GM18861 (cell line): ENCODE measurements around the gene CLASRP.

Experiments
- ATAC-seq: cut with Tn5 transposase; IDR thresholded peaks from one replicate; pipeline ENCODE4 v1.9.1; 2021; ENCODE audit not compliant: unreplicated experiment

Gene CLASRP

DNA sequence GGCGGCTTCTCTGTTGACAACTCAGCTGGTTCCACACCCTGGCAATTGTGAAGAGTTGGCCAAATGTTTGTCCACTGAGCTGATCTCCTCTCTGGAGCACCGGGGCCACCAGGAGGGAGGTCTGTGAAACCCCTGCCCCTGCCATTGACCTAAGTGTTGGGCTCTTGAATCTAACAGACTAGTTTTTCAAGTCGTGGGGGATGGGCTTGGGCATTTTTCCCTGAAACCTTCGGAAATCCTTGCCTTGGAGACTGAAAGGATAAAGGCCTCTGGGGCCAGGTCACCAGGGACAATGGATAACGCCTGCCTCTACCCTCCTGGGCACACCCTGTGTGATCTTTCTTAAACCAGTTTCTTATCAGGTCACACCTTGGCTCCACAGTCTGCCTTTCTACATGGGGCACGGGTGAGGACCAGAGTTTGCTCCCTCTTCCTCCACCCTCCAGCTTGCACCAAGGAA, 41.1 kb downstream of the CLASRP start:
- no peak for ATAC-seq

DNA sequence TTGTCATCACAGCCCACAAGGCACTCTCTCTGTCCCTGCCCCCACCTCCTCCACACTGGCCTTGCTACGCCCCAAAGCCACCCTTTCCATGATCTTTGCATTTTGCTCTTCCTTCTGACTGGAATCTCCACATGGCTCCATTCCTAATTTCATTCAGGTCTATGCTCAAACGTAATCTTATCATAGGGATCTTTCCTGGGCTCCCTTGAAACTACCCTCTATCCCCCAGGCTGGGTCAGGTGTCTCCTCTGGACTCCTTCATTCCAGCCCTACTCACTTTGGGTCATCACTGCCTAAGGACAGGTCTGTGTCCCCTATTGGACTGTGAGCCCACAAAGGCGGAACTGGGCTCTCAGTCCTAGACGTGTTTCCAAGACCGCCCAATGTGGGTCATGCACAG, 43.3 kb downstream of the CLASRP start:
- ATAC-seq: no peak

DNA sequence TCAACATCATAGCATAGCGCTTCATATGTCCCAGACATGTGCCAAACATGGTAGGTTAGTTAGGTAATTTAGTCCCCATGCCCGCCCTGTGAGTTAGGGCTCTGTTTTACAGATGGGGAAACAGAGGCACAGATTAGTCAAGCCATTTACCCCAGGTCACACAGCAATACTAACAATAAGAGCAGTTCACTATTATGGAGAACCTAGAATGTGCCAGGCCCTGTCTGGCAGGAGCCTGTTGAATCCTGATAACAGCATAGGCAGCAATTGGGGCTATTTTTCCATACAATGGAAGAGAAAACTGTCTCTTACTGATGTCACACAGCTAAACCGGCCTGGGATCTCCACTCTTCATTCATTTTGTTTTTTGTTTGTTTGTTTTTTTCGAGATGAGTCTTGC, 47.6 kb downstream of the CLASRP start:
- no peak for ATAC-seq

DNA sequence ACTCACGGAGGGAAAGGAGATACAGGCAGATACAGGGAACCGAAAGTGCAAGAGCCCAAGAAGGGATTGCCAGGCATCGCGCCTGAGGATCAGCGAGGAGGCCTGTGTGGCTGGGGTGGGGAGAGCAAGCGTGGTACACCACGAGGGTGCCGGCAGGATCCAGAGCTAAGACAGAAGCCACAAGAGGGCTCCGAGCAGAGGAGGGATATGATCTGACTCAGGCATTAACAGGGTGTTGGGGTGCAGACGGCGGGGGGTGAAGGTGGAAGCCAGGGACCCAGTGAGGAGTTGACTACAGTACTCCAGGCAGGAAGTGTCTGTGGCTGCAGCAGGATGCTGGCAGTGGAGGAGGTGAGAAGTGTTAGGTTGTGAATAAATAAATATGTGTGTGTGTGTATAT, 48.7 kb downstream of the CLASRP start:
- no peak for ATAC-seq

DNA sequence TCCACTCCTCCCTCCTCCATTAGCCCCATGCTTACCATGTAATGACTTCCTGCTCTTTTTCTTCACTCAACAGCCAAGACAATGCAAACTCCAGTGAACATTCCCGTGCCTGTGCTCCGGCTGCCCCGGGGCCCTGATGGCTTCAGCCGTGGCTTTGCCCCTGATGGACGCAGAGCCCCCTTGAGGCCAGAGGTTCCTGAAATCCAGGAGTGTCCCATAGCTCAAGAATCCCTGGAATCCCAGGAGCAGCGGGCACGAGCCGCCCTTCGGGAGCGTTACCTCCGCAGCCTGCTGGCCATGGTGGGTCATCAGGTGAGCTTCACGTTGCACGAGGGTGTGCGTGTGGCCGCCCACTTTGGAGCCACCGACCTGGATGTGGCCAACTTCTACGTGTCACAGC, 51.2 kb downstream of the CLASRP start:
- no peak for ATAC-seq

DNA sequence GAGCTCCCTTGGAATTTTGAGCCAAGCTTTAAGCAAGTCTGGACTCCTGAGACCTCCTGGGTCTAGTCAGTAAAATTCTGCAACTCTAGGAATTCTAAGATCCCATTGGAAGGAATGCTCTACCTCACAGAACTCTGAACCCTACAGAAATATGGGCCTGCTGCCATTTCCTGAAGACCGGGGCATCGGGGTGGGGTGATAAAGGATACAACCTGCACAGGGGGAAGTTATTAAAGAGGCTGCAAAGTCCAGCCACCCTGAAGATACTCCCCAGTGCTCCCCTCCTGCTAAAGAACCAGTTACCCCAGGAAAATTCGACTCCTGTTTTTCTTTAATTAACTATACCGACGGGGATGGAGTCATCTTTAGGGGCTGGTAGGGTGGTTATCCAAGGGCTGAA, 51.8 kb downstream of the CLASRP start:
- ATAC-seq: no peak

DNA sequence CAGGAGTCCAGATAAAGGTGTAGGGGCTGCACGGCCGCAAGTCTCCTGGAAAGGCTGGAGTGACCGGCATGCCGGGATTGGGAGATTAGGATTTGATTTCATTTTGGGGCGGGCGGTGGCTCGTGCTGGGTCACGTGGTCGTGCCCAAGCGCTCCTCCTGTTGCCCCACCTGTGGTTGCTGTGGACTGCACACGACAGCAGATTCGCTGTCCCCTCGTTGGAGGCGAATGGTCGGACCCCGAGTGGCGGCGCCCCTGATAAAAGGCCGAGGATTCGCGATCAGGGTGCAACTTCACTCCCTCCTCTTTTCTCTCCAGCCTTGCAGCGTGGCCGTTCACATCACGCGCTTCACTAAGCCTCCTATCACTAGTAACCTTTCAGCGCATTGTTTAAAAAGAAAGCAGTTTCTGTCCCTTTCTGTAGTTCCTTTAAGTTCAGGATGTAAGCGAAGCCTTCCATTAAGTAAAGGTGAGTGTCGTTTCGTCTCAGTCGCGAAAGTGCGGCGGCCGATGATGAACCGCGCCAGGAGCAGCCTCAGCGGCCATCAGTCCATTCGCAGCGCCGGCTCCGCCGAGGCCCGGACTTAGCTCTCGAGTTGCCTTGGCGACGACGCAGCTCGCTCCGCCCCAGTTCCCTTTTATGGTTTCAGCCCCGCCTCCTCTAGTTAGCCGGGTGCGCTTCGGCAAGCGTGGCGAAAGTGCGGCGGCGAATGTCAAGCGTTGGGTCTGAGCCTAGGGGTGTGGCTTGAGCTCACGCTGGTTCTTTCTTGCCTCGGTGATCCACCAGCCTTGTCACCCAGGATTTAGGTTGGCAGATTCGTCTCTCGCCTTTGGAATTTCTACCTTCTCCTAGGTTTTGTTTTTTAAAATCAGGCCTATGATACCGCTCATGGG, 52.4 kb downstream of the CLASRP start:
- peak; percentile 51 for ATAC-seq

DNA sequence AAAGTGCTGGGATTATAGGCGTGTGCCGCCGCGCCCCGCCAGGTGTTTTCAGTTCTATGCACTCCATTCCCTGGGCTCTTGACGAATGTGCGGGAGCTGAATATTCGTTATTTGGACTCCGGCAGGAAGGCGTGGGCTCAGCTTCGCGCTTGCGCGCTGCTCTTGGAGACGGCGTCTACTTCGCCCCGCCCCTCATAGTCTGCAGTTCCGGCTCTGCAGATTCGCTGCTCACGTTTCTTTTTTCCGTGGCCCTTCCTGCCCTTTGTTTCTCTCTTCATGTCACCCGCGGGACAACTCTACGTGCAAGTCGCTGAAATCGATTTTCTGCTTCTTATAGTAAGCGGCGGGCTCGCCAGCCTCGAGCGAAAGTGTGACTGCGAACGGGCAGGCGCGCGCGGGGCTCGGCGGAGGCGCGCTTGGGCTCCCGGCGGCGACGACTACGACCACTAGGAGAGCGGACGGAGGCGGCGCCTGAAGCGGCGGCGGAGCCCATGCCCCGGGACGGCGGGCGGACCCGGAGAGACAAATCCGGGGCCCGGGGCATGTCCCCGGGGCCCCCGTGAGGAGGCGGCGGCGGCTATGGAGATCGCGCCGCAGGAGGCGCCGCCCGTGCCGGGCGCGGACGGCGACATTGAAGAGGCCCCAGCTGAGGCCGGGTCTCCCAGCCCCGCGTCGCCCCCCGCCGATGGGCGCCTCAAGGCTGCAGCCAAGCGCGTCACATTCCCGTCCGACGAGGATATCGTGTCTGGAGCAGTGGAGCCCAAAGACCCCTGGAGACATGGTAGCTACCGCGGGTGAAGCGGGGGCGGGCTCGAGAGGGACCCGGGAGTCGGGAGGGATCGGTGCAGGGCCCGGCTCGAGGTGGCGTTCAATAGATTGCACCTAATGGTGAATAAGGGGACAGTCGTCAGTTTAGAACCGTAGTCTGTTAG, 54.2 kb downstream of the CLASRP start, which contains the start of gene PPP1R37:
Gene PPP1R37, plus strand, starts transcription at position 433 of the 932 bp plus-strand sequence. Its CDS starts 147 bp downstream, at position 580.
- peak; percentile 51 for ATAC-seq

DNA sequence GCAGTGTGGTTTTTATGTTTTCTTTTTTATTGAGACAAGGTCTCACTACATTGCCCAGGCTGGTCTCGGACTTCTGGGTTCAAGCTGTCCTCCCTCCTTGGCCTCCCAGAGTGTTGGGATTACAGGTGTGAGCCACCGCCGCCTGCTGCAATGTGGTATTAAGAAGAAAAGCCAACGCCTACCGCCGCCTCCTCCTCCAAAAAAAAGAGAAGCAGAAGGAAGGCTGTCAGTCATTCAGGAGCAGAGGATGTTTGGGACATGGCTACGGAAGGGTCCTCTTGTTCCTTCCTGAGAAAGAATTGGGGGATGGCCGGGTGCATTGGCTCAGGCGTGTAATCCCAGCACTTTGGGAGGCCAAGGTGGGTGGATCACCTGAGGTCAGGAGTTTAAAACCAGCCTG, 55.3 kb downstream of the CLASRP start:
- ATAC-seq: no peak

DNA sequence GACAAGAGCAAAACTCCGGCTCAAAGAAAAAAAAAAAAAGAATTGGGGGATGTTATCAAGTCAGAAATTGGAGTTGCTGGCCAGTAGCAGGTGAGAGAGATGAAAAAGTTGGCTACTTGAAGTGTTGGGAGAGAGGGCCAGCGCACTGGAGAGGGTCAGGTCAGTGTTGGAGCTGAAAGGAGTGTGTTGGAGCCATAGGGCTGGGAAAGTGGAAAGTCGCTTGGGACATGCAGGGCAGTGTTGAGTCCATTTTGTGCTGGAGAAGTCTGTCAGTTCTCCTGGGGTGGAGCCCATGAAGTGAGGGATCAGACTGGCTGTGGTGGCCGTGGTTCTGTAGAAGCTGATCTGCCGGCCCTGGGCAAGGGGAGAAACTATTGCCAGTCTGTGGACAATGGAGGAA, 55.9 kb downstream of the CLASRP start:
- no peak for ATAC-seq

DNA sequence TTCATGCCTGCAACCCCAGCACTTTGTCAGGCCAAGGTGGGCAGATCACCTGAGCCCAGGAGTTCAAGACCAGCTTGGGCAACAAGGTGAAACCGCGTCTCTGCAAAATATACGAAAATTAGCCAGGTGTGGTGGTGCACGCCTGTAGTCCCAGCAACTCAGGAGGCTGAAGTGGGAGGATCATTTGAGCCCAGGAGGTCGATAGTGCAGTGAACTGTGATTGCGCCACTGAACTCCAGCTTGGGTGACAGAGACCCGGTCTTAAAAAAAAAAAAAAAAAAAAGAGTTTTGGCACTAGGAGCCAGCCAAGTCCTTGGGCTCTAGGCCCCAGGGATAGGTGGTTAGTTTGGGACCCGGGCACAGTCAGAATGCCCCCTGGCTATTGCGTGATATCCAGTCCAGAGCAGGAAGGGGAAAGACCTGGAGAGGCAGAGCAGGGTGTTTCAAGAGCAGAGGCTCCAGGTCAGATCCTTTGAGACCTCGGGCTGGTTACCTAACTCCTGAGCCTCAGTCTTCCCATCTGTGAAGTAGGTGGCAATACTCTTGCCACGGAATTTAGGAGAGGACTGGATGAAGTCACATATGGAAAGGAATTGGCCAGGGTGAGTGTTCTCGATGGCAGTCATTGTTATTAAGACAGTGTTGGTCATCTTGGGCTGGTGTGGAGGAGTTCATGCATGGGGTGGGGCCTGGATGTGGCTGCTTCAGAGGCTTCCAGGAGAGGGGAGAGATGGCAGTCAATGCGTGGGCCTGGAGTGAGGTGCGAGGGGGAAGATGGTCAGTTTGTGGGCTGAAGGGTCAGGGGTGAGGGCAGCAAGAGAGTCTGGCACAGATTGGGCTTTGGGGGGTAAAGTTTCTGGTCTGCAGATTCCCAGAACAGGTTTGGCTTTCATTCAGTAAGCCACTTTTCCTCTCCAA, 56.9 kb downstream of the CLASRP start:
- ATAC-seq: no peak

DNA sequence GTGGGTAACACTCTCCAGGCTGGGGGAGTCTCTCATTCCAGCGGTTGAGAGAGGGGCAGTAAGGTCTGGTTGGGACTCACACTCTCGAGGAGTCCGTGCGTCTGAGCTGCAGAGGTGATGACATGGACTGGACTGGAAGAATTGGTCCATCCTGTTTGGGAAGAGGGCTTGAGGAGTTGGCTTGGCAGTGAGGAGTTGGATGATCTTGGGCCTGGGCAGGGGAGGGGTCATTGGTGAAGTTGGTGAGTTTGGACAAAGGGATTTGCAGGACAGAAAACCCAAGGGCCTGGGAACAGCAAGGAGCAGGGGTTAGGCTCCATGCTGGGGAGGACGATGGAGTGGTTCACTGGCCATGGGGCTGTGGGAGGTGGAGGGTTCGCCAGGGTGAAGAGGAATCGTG, 57.9 kb downstream of the CLASRP start:
- ATAC-seq: no peak

DNA sequence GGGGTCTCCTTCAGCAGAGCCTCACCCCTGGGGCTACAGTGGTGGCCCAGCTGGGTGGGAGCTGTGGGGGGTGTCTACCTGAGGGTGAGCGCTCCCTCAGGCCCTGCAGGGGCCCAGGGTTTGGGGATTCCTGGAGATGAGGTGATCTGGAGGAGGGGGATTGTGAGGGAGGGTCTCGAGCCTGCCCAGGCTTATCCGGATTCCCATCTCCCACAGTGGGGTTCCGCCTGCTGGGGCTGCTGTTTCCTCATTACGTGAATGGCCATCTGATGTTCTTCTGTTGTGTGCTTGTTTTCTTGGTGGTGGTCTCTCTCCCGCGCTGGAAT, 58.6 kb downstream of the CLASRP start:
- ATAC-seq: no peak

DNA sequence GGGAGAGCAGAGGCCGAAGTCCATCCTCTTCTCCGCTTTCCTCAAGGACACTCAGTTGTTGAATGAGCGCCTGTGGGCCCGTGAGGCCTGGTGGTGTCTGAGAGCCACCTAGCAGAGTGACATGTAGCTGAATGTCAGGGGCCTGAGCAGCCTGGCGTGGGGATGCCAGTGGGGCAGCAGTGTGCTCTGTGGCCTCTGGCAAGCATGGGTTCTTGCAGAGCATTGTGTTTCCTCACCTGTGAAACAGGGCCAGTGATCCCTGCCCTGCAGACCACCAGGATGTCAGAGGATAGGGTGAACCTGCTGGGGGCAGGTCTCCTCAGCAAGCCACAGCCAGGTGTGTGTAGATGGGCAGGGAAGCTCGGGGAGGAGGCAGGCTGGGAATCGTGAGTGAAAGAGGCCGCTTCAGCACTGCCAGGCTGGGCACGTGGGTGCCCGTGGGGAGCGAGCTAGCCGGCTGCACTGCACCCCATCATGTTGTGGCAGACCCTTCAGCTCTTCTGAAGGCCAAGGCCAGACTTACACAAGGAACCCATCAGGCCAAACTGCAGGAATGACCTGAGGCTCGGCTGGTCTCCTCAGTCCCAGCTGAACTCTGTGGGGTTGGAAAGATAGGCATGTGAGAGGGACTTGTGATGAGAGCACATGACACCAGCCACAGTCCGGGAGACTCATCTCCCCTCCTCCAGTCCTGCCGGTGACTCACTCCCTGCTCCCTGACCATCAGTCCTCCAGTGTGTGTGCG, 59.1 kb downstream of the CLASRP start:
- ATAC-seq: no peak

DNA sequence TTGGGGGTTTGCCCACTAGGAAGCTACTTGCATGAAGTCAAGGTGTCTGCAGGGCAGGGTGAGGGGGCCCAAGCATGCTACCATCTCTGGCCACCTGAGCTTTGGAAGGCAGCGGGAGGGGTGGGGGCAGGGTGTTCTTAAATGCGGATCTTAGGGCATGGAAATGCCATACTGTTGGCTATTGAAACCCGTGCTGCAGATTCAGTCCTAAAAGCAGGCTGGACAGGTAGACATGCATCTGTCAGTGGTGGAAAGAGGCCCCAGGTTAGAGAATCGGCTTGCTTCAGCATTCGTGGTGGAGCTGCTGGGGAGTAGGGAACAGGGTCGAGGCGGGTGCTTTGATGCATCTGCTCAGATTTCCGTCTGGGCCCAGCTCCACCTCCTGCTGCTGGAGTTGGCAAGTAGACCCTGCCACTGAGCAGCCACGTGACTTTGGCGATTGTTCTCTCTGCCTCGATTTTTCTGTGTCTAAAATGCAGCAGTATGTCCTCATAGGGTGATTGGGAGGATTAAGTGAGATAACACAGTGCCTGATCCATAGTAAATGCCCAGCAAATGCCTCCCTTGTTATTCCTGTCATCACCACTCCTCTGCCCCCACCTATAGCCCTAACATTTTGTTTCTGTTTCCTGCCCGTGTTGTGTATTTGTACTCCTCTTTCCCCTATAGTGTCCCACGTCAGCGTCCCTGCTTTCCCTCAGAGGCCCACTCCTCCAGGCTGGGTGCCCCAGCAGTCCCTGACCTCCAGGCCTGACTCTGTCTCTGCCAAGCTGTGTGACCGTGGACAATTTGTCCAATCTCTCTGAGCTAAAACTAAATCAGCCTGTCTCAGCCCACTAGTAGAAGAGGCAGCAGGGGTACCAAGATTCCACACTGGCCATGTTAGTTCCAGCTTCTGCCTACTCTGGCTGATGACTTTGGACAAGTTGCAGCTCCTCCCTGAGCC, 59.9 kb downstream of the CLASRP start:
- ATAC-seq: no peak

DNA sequence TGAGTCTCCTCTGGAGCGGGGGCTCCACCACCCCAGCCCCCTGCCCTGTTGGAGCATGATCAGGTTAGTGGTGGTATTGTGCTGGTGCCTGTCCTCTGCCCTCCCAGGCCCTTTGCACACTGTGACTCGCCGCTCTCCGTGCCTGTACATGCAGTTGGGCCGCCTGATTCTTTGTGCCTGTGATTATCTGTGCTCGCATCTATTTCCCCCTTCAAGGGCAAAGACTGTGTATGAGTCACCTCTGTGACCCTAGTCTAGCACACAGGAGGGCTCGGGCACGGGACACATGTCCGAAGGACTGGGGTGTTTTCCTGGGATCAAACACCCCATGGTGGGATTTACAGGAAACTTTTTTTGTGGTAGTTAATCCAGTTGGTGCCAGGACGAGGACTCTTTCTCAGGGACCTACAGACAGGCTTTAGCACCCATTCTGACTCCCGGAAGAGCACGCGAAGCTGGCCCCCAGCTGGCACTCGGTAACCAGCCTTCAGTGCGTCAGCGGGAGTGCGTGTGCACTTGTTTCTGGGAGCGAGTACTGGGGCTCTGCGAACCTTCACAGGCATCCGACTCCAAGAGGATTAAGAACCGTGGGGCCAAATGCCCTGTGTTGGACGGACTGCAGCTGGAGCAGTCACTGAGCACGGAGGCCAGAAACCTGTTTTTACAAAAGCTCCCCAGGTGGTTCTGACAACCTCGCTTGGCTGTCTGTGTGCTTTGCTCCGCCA, 60.8 kb downstream of the CLASRP start:
- ATAC-seq: no peak

DNA sequence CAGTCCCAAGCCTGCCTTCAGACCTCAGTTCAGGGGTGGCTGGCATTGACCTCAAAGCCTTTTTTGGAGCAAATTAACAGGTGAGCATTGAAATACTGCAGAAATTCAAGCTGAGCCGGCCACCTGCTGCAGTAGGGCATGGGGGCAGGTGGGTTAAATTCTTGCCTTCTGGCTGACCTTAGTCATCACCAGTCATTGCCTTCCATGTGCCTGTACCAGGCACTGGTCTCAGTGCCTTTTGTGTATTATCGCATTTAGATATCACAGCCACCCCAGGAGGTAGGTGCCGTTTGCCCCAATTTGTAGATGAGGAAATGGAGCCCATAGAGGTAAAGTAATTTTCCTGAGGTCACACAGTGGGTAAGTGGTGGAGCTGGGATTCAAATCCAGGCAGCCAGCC, 61.4 kb downstream of the CLASRP start:
- no peak for ATAC-seq

DNA sequence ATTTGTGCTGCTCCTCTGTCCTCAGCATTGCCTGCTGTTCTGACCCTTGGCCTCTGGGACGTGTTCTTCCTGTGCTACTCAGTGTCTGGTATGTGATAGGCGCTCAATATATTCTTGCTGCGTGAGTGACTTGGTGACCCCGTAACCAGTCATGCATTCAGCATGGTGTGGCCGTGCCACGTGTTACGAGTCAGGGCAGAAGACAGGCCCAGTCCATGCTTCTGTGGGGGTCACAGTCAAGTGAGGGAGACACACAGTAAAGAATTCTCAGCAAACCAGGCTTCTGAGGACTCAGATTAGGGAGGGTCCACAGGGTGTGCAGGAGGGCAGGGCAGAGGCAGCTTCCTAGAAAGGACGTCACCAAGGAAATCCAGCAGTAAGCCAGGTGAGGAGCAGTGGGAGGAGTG, 62.0 kb downstream of the CLASRP start:
- ATAC-seq: no peak
